Neural progenitor cell (in vitro differentiated cells): ENCODE measurements around the gene ASPRV1. TPM values are rescaled to one million over a fixed set of nuclear protein-coding genes. Genes with fewer than 3 reads are reported as not detected.

Experiments
- DNase-seq: peaks from one replicate; pipeline ENCODE4 v3.0.0-alpha.2; 2016; ENCODE audit warnings: low spot score
- H2AFZ ChIP-seq: fragments of 200-600 bp; sonication (generic); replicated peaks from 2 replicates; pipeline ENCODE4 v1.6.1; 2016; ENCODE audit warnings: antibody characterized with exemption
- H3F3A ChIP-seq: fragments of 200-600 bp; sonication (generic); 2 replicates; pipeline ENCODE4 v1.6.1; 2016; ENCODE audit warnings: antibody characterized with exemption, low read depth
- H3K27ac ChIP-seq: fragments of 200-600 bp; sonication (generic); 2 replicates; pipeline ENCODE4 v1.5.1; 2016; ENCODE audit warnings: mild to moderate bottlenecking
- H3K27me3 ChIP-seq: fragments of 200-600 bp; sonication (generic); 2 replicates; pipeline ENCODE4 v1.6.1; 2016; ENCODE audit warnings: mild to moderate bottlenecking, moderate library complexity
- H3K36me3 ChIP-seq: fragments of 200-600 bp; sonication (generic); 2 replicates; pipeline ENCODE4 v1.5.1; 2016
- H3K4me1 ChIP-seq: fragments of 200-600 bp; sonication (generic); 2 replicates; pipeline ENCODE4 v1.6.1; 2016; ENCODE audit warnings: mixed run types
- H3K4me2 ChIP-seq: fragments of 200-600 bp; sonication (generic); 2 replicates; pipeline ENCODE4 v1.6.1; 2016
- H3K4me3 ChIP-seq: fragments of 200-600 bp; sonication (generic); 2 replicates; pipeline ENCODE4 v1.5.1; 2016
- H3K79me2 ChIP-seq: fragments of 200-600 bp; sonication (generic); 2 replicates; pipeline ENCODE4 v1.6.1; 2016; ENCODE audit warnings: low read depth
- H3K9ac ChIP-seq: fragments of 200-600 bp; sonication (generic); 2 replicates; pipeline ENCODE4 v1.6.1; 2016
- H3K9me3 ChIP-seq: fragments of 200-600 bp; sonication (generic); 2 replicates; pipeline ENCODE4 v1.5.1; 2016; ENCODE audit warnings: low read depth
- H4K20me1 ChIP-seq: fragments of 200-600 bp; sonication (generic); 2 replicates; pipeline ENCODE4 v1.6.1; 2016; ENCODE audit warnings: low read depth
- H3K27ac Mint-ChIP-seq: 3 replicates; pipeline ENCODE4 v1.8.0; 2021; ENCODE audit warnings: mixed read lengths
- H3K27me3 Mint-ChIP-seq: 2 replicates; pipeline ENCODE4 v1.8.0; 2022; ENCODE audit warnings: low read depth, mild to moderate bottlenecking, inconsistent platforms, moderate library complexity, mixed read lengths; ENCODE audit not compliant: insufficient read depth
- H3K36me3 Mint-ChIP-seq: 3 replicates; pipeline ENCODE4 v1.8.0; 2021; ENCODE audit warnings: mixed read lengths
- H3K4me1 Mint-ChIP-seq: 3 replicates; pipeline ENCODE4 v1.8.0; 2021; ENCODE audit warnings: mixed read lengths
- H3K4me3 Mint-ChIP-seq: 3 replicates; pipeline ENCODE4 v1.8.0; 2021; ENCODE audit warnings: mild to moderate bottlenecking, moderate library complexity, mixed read lengths
- H3K9me3 Mint-ChIP-seq: 3 replicates; pipeline ENCODE4 v1.8.0; 2020; ENCODE audit warnings: mixed read lengths
- EZH2 ChIP-seq: fragments of 200-600 bp; sonication (generic); IDR thresholded peaks from 2 replicates; pipeline ENCODE4 v1.6.1; 2017; ENCODE audit warnings: antibody characterized with exemption, mild to moderate bottlenecking, moderate library complexity
- EZH2phosphoT487 ChIP-seq: fragments of 200-600 bp; sonication (generic); IDR thresholded peaks from 2 replicates; pipeline ENCODE4 v1.6.1; 2017; ENCODE audit warnings: antibody characterized with exemption
- total RNA-seq: library from RNA; depleted of rRNA; stranded (reverse); fragments of >200 nt; gene quantifications from 2 replicates; pipeline ENCODE4 v1.2.3, GENCODE V29; 2015; ENCODE audit warnings: low replicate concordance
- TF ChIP-seq, protein P1 (sequence below): fragments of 200-600 bp; sonication (generic); IDR thresholded peaks from 2 replicates; pipeline ENCODE4 v1.5.1; 2017; ENCODE audit warnings: antibody characterized with exemption, mild to moderate bottlenecking

Gene ASPRV1
- total RNA-seq, 1 donor from 2014 or later = 0.30 TPM

DNA sequence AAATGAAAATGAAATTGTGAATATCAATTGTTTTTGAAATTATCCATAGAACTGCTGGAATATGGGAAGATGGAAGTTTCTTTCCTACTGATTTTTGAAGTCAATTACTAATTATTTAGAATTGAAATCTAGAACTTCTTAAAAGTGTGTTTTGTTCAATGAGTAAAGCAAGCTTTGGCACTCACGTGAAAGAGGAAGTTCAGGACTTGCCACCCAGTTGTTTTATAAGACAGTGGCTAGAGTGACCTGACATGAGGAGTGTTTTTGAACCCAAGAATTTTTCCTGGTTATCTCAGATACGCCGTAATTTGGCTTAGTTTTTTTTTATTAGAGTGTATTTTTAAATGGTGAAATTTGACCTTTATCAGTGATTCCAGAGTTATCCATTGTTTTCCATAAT lies 43.0 kb downstream of the ASPRV1 start:
- Histone ChIP-seq H3K27ac (no peak overlapping the region), H3K4me3 (no peak overlapping the region), H3F3A (peaks cover 10% of the 10 kb centered on the region), H3K9me3 (no peaks in the 10 kb centered on the region), H3K9ac (no peak overlapping the region), H2AFZ (no peak overlapping the region), H3K27me3 (no peaks in the 10 kb centered on the region), H3K79me2 (no peaks in the 10 kb centered on the region), H4K20me1 (no peaks in the 10 kb centered on the region), H3K36me3 (no peaks in the 10 kb centered on the region), H3K4me1 (no peaks in the 10 kb centered on the region), H3K4me2 (no peak overlapping the region)
- DNase-seq = no peak
- TF ChIP-seq, protein P1, sequence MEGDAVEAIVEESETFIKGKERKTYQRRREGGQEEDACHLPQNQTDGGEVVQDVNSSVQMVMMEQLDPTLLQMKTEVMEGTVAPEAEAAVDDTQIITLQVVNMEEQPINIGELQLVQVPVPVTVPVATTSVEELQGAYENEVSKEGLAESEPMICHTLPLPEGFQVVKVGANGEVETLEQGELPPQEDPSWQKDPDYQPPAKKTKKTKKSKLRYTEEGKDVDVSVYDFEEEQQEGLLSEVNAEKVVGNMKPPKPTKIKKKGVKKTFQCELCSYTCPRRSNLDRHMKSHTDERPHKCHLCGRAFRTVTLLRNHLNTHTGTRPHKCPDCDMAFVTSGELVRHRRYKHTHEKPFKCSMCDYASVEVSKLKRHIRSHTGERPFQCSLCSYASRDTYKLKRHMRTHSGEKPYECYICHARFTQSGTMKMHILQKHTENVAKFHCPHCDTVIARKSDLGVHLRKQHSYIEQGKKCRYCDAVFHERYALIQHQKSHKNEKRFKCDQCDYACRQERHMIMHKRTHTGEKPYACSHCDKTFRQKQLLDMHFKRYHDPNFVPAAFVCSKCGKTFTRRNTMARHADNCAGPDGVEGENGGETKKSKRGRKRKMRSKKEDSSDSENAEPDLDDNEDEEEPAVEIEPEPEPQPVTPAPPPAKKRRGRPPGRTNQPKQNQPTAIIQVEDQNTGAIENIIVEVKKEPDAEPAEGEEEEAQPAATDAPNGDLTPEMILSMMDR = no peak
- TF ChIP-seq EZH2phosphoT487 = no peak
- TF ChIP-seq EZH2 = no peak
- peaks cover 2% of the 10 kb centered on the region for H3K36me3 Mint-ChIP-seq
- H3K27ac Mint-ChIP-seq = no peak overlapping the region
- H3K9me3 Mint-ChIP-seq = no peaks in the 10 kb centered on the region
- no peak overlapping the region for H3K4me3 Mint-ChIP-seq
- peaks cover 6% of the 10 kb centered on the region for H3K4me1 Mint-ChIP-seq
- no peaks in the 10 kb centered on the region for H3K27me3 Mint-ChIP-seq

DNA sequence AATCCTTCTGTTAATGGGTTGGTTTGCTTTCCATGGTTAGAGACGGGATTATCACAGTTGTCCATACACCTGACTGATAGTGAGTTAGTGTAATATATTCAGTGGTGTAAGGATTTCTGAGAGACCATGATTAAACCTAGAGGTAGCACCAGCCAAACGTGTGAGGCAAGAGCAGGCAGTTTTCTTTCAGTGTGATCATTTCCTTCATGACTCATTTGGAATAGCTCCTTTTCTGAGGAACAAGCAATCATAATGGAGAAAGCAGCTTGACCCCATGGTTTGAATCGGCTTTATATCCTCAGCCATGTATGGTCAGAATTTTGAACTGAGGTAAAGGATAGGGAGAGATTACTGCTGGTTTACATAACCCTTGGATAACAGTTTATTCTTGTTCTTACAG lies 43.6 kb downstream of the ASPRV1 start:
- H3K9ac ChIP-seq = no peak overlapping the region
- no peaks in the 10 kb centered on the region for H3K36me3 ChIP-seq
- no peak overlapping the region for H2AFZ ChIP-seq
- Mint-ChIP-seq H3K4me3 (no peak overlapping the region), H3K9me3 (no peaks in the 10 kb centered on the region), H3K27me3 (no peaks in the 10 kb centered on the region), H3K27ac (no peak overlapping the region), H3K36me3 (peaks cover 1% of the 10 kb centered on the region), H3K4me1 (peaks cover 6% of the 10 kb centered on the region)
- TF ChIP-seq EZH2 (no peak), EZH2phosphoT487 (no peak)
- TF ChIP-seq, protein P1 = no peak
- H3K4me2 ChIP-seq = no peak overlapping the region
- H3K27me3 ChIP-seq = no peaks in the 10 kb centered on the region
- H3K27ac ChIP-seq = no peak overlapping the region
- H3K79me2 ChIP-seq = no peaks in the 10 kb centered on the region
- H3K9me3 ChIP-seq = no peaks in the 10 kb centered on the region
- no peak for DNase-seq
- H3F3A ChIP-seq = peaks cover 15% of the 10 kb centered on the region
- H3K4me1 ChIP-seq = no peaks in the 10 kb centered on the region
- no peak overlapping the region for H3K4me3 ChIP-seq
- H4K20me1 ChIP-seq = no peaks in the 10 kb centered on the region

DNA sequence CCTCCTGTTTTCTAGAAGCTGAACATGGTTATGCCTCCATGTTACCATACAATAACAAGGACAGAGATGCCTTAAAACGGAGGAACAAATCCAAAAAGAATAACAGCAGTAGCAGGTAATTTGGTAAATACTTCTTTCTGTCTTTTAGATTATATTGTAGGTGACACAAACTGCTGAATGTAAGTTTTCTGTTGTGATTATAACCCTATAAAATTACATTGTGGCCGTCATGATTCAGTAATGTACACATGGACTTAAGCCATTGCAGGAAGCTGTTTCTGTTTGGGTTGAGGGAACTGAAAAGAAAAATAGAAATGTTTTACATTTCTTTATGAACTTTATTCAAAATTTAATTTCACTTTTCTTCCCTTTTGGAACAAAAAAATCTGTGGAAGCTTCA lies 45.3 kb downstream of the ASPRV1 start:
- H3K27ac Mint-ChIP-seq = no peak overlapping the region
- H3K36me3 Mint-ChIP-seq = no peaks in the 10 kb centered on the region

More for the DNA sequence above, 45.3 kb downstream of the ASPRV1 start:
- Histone ChIP-seq H3K79me2 (no peaks in the 10 kb centered on the region), H3K4me3 (peak overlapping the region; percentile 86), H4K20me1 (no peaks in the 10 kb centered on the region), H3K27ac (no peak overlapping the region), H2AFZ (no peak overlapping the region), H3K9me3 (no peaks in the 10 kb centered on the region), H3F3A (peaks cover 31% of the 10 kb centered on the region), H3K4me1 (no peaks in the 10 kb centered on the region), H3K9ac (peak overlapping the region; percentile 57), H3K36me3 (no peaks in the 10 kb centered on the region), H3K27me3 (no peaks in the 10 kb centered on the region), H3K4me2 (peak overlapping the region; percentile 80)
- TF ChIP-seq EZH2phosphoT487 = no peak
- no peak for TF ChIP-seq EZH2
- TF ChIP-seq, protein P1 = no peak
- no peaks in the 10 kb centered on the region for H3K27me3 Mint-ChIP-seq
- H3K9me3 Mint-ChIP-seq = no peaks in the 10 kb centered on the region
- peaks cover 6% of the 10 kb centered on the region for H3K4me1 Mint-ChIP-seq
- H3K4me3 Mint-ChIP-seq = peak overlapping the region; percentile 82
- DNase-seq = no peak
